GM12873 (cell line): Measurements from ENCODE around the gene HOXB4.

ENCODE experiments used
- TF ChIP-seq, protein P1 (sequence below): IDR thresholded peaks from 2 replicates; pipeline ENCODE4 v1.5.1; 2012; ENCODE audit warnings: low read depth, mild to moderate bottlenecking, moderate library complexity, low read length, control low read depth; ENCODE audit not compliant: insufficient read depth; ENCODE audit errors: missing control alignments

HOXB4 gene

DNA sequence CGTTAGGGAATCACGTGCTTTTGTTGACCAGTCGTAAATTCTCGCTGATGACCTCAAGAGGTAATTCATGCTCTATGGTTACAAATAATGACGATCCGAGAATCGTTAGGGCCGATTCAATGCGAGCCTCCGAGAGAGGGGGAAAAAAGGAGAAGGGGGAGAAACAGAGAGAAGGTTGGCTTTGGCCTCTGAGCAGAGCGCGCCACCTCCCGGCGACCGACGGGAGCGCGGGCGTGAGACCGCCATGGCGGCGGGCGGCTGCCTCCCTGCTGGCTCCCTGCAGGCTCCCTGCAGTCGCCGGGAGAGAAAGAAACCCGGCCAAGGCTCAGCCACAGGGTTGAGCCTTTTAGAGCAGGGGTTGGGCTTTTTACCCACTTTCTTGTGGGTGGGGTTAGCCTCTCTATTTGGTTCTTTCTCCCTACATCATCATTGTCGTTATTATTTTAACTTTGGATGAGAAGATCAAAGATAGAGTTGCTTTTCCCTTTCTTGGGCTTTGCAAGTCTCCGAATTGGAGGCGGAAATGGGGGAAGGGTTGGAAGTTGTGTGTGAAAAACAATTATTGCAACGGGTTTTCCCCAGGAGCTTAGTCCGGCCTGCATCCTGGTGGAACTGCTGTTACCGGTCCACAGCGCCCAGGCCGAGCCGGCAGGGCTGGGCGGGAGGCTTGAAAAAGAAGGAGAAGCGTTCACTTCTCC, 15.8 kb upstream of the HOXB4 start:
- TF ChIP-seq, protein P1, sequence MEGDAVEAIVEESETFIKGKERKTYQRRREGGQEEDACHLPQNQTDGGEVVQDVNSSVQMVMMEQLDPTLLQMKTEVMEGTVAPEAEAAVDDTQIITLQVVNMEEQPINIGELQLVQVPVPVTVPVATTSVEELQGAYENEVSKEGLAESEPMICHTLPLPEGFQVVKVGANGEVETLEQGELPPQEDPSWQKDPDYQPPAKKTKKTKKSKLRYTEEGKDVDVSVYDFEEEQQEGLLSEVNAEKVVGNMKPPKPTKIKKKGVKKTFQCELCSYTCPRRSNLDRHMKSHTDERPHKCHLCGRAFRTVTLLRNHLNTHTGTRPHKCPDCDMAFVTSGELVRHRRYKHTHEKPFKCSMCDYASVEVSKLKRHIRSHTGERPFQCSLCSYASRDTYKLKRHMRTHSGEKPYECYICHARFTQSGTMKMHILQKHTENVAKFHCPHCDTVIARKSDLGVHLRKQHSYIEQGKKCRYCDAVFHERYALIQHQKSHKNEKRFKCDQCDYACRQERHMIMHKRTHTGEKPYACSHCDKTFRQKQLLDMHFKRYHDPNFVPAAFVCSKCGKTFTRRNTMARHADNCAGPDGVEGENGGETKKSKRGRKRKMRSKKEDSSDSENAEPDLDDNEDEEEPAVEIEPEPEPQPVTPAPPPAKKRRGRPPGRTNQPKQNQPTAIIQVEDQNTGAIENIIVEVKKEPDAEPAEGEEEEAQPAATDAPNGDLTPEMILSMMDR: peak; percentile 97

DNA sequence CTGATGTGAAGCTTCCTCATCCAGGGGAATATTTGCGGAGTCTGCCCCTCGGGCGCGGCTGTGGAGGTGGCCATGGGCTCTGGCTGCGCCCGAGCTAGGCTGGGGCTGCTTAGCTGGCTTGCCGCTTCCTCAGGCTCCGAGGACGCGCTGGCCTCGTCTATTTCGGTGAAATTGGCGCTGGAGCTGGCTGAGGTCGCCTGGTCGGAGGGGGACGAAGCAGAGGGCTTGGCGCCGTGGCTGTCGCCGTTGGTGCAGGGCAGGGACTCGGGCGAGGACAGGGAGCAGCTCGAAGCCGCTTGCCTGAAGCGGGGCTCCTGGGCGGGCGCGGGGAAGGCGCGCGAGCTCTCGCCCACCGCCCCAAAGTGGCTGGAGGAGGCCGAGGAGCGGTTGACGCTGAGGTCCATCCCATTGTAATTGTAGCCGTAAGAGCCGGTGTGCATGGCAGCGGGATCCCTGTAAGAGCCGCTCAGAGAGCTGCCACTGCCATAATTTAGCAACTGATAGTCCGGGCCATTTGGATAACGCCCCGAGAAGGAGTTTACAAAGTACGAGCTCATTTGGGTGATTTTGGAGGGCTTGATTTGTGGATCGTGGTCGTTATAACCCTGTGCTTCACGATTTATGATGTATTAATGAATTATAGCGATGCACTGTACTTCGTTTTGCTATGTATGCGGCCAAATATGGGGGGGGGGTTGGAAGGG, 15.1 kb upstream of the HOXB4 start, which contains the start of gene HOXB5:
Gene HOXB5 (minus strand): TSS at position 654 of the 704 bp plus-strand sequence. CDS start 97 bp downstream, at position 557.
- TF ChIP-seq, protein P1: no peak

DNA sequence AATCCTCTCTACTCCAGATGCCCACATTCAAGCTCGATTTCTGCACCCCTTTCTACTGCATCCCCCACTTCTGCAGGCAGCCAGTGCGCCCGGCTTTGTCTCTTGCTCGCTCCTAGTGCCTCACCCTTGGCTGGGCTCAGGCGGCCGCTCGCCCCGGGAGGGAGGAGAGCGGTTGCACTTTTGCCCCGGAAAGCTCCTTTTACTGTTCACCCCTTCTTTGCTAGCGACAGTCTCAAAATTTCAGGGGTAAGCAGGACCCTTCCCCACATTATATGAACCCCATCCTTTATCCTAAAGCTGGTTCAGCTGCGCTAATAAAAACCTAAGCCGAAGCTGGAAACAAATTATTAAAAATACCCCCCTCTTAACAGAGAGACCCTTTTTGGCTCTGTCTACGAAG, 14.4 kb upstream of the HOXB4 start:
- TF ChIP-seq, protein P1: no peak

DNA sequence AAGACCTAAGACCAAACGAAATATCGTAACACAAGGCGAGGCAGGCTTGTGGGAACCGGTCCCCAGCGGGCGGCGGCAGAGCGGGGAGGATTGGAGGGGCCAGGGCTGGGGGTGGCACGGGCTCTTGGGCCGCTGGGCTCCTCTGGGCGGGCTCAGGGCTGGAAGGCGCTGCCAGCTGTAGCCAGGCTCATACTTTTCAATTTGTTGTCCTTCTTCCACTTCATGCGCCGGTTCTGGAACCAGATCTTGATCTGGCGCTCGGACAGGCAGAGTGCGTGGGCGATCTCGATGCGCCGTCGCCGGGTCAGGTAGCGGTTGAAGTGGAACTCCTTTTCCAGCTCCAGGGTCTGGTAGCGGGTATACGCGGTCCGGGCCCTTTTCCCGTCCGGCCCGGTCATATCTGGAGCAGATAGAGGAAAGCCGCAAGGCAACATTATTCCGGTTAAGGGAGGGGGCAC, 13.9 kb upstream of the HOXB4 start:
- TF ChIP-seq, protein P1: no peak

DNA sequence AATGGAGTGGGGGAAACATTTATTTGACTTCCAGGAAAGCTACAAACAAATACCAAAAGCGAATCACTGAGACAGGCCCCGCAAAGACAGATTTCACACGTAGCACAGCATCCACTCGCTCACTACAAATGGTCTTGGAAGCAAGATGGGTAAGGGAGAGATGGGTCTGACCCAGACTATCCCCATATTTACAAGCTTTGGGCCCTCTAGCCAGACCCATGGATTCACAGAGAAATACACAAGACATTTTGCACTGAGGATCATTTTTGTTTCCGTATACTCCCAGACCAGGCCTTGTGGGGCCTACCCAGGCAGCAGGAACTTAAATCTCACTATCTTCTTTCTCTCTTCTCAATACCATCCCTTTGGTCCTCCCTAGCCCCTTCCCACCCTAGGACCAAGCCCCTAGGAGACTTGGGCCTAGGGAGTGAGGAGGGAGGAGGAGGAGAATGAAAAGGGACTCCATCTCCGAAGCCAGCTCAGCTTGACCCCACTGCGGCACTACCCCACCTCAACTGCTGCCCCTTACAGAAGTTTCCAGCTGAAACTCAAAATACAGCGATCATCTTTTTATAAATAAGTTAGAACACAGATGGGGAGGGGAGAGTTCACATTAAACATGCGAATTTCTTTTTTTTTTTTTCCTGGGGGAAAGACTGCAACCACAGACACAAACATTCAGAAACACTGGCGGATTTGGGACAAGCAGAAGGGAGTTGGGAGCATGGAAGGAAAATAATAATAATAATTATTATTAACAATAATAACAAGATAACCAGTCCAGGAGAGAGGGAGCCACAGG, 13.3 kb upstream of the HOXB4 start:
- TF ChIP-seq, protein P1: no peak

DNA sequence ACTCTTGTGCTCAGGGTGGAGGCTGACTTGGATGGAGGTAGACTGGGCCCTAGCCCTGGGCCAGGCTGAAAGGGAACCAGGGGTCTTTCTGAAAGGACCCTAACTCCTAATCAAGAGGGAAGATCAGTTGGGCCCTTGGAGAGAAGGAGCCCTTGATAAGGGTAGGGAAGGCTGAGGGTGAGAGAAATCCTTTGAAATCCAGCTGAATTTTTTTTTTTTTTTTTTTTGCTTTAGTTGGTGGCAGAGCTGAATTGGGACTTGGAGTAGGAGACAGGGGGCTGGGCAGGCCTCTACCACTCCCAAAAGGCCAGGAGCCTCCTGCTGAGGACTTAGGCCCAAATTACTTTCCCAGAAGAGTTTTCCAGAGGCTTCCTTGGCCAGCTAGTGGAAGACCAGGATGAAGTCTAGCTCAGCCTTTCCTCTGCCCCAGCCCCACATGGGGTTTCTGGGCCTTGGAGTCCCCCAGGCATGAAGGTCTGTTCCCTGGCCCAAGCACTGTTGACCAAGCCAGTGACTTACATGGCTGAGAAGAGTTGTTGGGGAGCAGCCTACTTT, 12.5 kb upstream of the HOXB4 start:
- TF ChIP-seq, protein P1: no peak
